ENCODE results near the gene STK33. TPM values are rescaled to one million over a fixed set of nuclear protein-coding genes. Genes with fewer than 3 reads are reported as not detected.
"Not testable (repeated sequence)": the region's sequence is repeated elsewhere in the genome, so short reads cannot be mapped to it uniquely, and the experiment has no call there.

The STK33 gene
- total RNA-seq, 8 experiments from 2014 or later = 0.61 to 67.5 (median 16.8) TPM

GRCh38 chr11:8503910-8504364 lies 90.1 kb downstream of the STK33 start:
- 0 to 100% (median 88%) methylated on average over 1 of the region's 1 CpG; no CpG with 5 or more reads in 3 of the 10 experiments for WGBS, 10 experiments

GRCh38 chr11:8501836-8502235 lies 92.2 kb downstream of the STK33 start:
- Histone ChIP-seq H3K27ac (no peak overlapping the region), H3K4me1 (replicated peaks in 1 of 2) (no peaks in the 10 kb centered on the region), H3K4me3 (no peak overlapping the region)
- in situ Hi-C loops (cut with MboI; ENCODE audit: low pct_unique_long_range_greater_than_20kb in 2 of 9, low sequenced_read_pairs in 9 of 9, unreplicated experiment in 9 of 9) = no loop called here
- 0 to 100% (median 81%) methylated on average over 1 to 2 of the region's 2 CpGs for WGBS, 10 experiments
- no peak for ATAC-seq (replicated peaks in 6 of 8)

More at GRCh38 chr11:8503910-8504364, 90.1 kb downstream of the STK33 start:
- no peak overlapping the region for H3K27ac ChIP-seq
- peak in 2 of 8 experiments; percentile 90 to 91 for ATAC-seq (replicated peaks in 6 of 8)
- no peak overlapping the region for H3K4me3 ChIP-seq
- no peaks in the 10 kb centered on the region for H3K4me1 ChIP-seq (replicated peaks in 1 of 2)
- in situ Hi-C loops (cut with MboI; ENCODE audit: low pct_unique_long_range_greater_than_20kb in 2 of 9, low sequenced_read_pairs in 9 of 9, unreplicated experiment in 9 of 9) = no loop called here

GRCh38 chr11:8488395-8488794 lies 105.6 kb downstream of the STK33 start:
- in situ Hi-C loops (cut with MboI; ENCODE audit: low pct_unique_long_range_greater_than_20kb in 2 of 9, low sequenced_read_pairs in 9 of 9, unreplicated experiment in 9 of 9) = no loop called here
- H3K27ac ChIP-seq = no peak overlapping the region
- WGBS, 10 experiments = 25 to 86% (median 47%) methylated on average over 1 of the region's 1 CpG; no CpG with 5 or more reads in 6 of the 10 experiments

DNA sequence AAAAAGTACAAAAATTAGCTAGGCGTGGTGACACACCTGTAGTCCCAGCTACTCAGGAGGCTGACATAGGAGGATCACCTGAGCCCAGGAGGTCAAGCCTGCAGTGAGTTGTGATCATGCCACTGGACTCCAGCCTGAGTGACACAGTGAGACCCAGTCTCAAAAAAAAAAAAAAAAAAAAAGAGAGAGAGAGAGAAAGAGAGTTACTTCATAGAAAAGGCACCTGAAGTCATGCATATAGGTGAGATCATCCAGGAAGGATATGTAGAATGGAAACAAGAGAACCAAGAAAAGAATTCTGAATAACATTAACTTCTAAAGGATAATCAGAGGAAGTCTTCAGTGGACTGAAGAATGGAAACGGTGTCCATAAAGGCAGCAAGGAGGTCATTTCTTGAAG lies 106.8 kb downstream of the STK33 start:
- in situ Hi-C loops (cut with MboI; ENCODE audit: low pct_unique_long_range_greater_than_20kb in 2 of 9, low sequenced_read_pairs in 9 of 9, unreplicated experiment in 9 of 9) = no loop called here
- no peak for ATAC-seq (replicated peaks in 6 of 8)
- Histone ChIP-seq H3K27ac (no peak overlapping the region), H3K4me1 (replicated peaks in 1 of 2) (no peaks in the 10 kb centered on the region), H3K4me3 (no peak overlapping the region)
- 0 to 100% (median 83%) methylated on average over 1 to 2 of the region's 2 CpGs for WGBS, 10 experiments

More at GRCh38 chr11:8488395-8488794, 105.6 kb downstream of the STK33 start:
- no peak overlapping the region for H3K4me3 ChIP-seq
- H3K4me1 ChIP-seq (replicated peaks in 1 of 2) = no peaks in the 10 kb centered on the region
- no peak for ATAC-seq (replicated peaks in 6 of 8)

GRCh38 chr11:8484251-8484650 lies 109.8 kb downstream of the STK33 start:
- Histone ChIP-seq H3K27ac (no peak overlapping the region), H3K4me3 (no peak overlapping the region), H3K4me1 (replicated peaks in 1 of 2) (no peaks in the 10 kb centered on the region)
- 22 to 95% (median 80%) methylated on average over 1 to 3 of the region's 3 CpGs; no CpG with 5 or more reads in 3 of the 10 experiments for WGBS, 10 experiments
- in situ Hi-C loops (cut with MboI; ENCODE audit: low pct_unique_long_range_greater_than_20kb in 2 of 9, low sequenced_read_pairs in 9 of 9, unreplicated experiment in 9 of 9) = no loop called here
- no peak for ATAC-seq (replicated peaks in 6 of 8)

- in situ Hi-C loops (cut with MboI; ENCODE audit: low pct_unique_long_range_greater_than_20kb in 2 of 9, low sequenced_read_pairs in 9 of 9, unreplicated experiment in 9 of 9) = no loop called here
- WGBS, 10 experiments = 0 to 100% (median 80%) methylated on average over 1 to 3 of the region's 3 CpGs; no CpG with 5 or more reads in 2 of the 10 experiments
- H3K27ac ChIP-seq = no peak overlapping the region
- H3K4me3 ChIP-seq = no peak overlapping the region
- ATAC-seq (replicated peaks in 6 of 8) = no peak
- no peaks in the 10 kb centered on the region for H3K4me1 ChIP-seq (replicated peaks in 1 of 2)
Observed at GRCh38 chr11:8480858-8481257, 113.2 kb downstream of the STK33 start.

- in situ Hi-C loops (cut with MboI; ENCODE audit: low pct_unique_long_range_greater_than_20kb in 2 of 9, low sequenced_read_pairs in 9 of 9, unreplicated experiment in 9 of 9) = no loop called here
- Histone ChIP-seq H3K4me3 (no peak overlapping the region), H3K27ac (no peak overlapping the region), H3K4me1 (replicated peaks in 1 of 2) (no peaks in the 10 kb centered on the region)
- no peak for ATAC-seq (replicated peaks in 6 of 8)
- WGBS, 10 experiments = 0 to 100% (median 45%) methylated on average over 1 of the region's 1 CpG; no CpG with 5 or more reads in 3 of the 10 experiments
Observed at GRCh38 chr11:8477680-8478079, 116.3 kb downstream of the STK33 start.

- H3K27ac ChIP-seq = no peak overlapping the region
- WGBS, 10 experiments = 0 to 100% (median 50%) methylated on average over 2 of the region's 2 CpGs; no CpG with 5 or more reads in 3 of the 10 experiments
- in situ Hi-C loops (cut with MboI; ENCODE audit: low pct_unique_long_range_greater_than_20kb in 2 of 9, low sequenced_read_pairs in 9 of 9, unreplicated experiment in 9 of 9) = no loop called here
Observed at GRCh38 chr11:8477151-8477550, 116.9 kb downstream of the STK33 start.

DNA sequence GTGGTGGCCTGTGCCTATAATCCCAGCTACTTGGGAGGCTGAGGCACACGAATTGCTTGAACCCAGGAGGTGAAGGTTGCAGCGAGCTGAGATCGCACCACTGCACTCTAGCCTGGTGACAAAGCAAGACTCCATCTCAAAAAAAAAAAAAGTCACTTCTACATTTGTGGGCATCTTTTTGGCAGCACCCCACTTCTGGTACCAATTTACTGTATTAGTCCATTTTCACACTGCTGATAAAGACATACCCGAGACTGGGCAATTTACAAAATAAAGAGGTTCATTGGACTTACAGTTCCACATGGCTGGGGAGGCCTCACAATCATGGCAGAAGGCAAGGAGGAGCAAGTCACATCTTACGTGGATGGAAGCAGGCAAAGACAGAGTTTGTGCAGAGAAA lies 126.2 kb downstream of the STK33 start:
- H3K4me3 ChIP-seq; H3K27ac ChIP-seq; H3K4me1 ChIP-seq (replicated peaks in 1 of 2); in situ Hi-C loops (cut with MboI; ENCODE audit: low pct_unique_long_range_greater_than_20kb in 2 of 9, low sequenced_read_pairs in 9 of 9, unreplicated experiment in 9 of 9); ATAC-seq (replicated peaks in 6 of 8): not testable (repeated sequence)
- 50 to 100% (median 96%) methylated on average over 1 to 5 of the region's 5 CpGs; no CpG with 5 or more reads in 3 of the 10 experiments for WGBS, 10 experiments

More at GRCh38 chr11:8477151-8477550, 116.9 kb downstream of the STK33 start:
- ATAC-seq (replicated peaks in 6 of 8) = no peak
- Histone ChIP-seq H3K4me3 (no peak overlapping the region), H3K4me1 (replicated peaks in 1 of 2) (no peaks in the 10 kb centered on the region)

GRCh38 chr11:8467356-8467755 lies 126.7 kb downstream of the STK33 start:
- in situ Hi-C loops (cut with MboI; ENCODE audit: low pct_unique_long_range_greater_than_20kb in 2 of 9, low sequenced_read_pairs in 9 of 9, unreplicated experiment in 9 of 9); H3K4me1 ChIP-seq (replicated peaks in 1 of 2); H3K27ac ChIP-seq; H3K4me3 ChIP-seq; ATAC-seq (replicated peaks in 6 of 8): not testable (repeated sequence)
- 0 to 94% (median 58%) methylated on average over 1 to 4 of the region's 4 CpGs for WGBS, 10 experiments

- H3K4me3 ChIP-seq; ATAC-seq (replicated peaks in 6 of 8); in situ Hi-C loops (cut with MboI; ENCODE audit: low pct_unique_long_range_greater_than_20kb in 2 of 9, low sequenced_read_pairs in 9 of 9, unreplicated experiment in 9 of 9); H3K4me1 ChIP-seq (replicated peaks in 1 of 2); H3K27ac ChIP-seq: not testable (repeated sequence)
- 0 to 93% (median 80%) methylated on average over 1 to 3 of the region's 3 CpGs; no CpG with 5 or more reads in 5 of the 10 experiments for WGBS, 10 experiments
Observed at GRCh38 chr11:8466884-8467283, 127.1 kb downstream of the STK33 start.

- no peak overlapping the region for H3K27ac ChIP-seq
- no peak overlapping the region for H3K4me3 ChIP-seq
- H3K4me1 ChIP-seq (replicated peaks in 1 of 2) = no peaks in the 10 kb centered on the region
- ATAC-seq (replicated peaks in 6 of 8) = no peak
- in situ Hi-C loops (cut with MboI; ENCODE audit: low pct_unique_long_range_greater_than_20kb in 2 of 9, low sequenced_read_pairs in 9 of 9, unreplicated experiment in 9 of 9) = no loop called here
- 50 to 97% (median 91%) methylated on average over 2 to 4 of the region's 4 CpGs; no CpG with 5 or more reads in 1 of the 10 experiments for WGBS, 10 experiments
Observed at GRCh38 chr11:8459711-8460399, 134.2 kb downstream of the STK33 start.

DNA sequence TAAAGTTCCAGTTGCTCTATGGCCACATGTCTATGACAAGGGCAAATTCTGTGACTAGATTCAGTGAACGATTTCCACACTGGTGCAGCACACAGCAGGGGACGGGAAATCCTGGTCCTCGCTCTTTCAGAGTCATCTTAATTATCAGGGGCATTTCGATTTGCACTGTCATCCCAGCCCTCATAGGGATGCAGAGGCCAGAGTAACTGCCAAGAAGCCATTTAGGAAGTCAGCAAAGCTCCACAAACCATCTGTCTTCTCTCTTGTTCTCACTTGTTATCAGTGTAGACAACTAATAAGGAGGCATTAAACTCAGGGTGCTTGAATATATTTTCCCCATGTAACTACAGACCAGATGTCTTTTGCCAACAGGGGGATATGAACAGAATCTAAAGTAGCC lies 151.7 kb downstream of the STK33 start:
- 0 to 71% (median 30%) methylated on average over 1 to 4 of the region's 4 CpGs; no CpG with 5 or more reads in 3 of the 10 experiments for WGBS, 10 experiments
- in situ Hi-C loops (cut with MboI; ENCODE audit: low pct_unique_long_range_greater_than_20kb in 2 of 9, low sequenced_read_pairs in 9 of 9, unreplicated experiment in 9 of 9) = no loop called here
- Histone ChIP-seq H3K4me3 (no peak overlapping the region), H3K27ac (no peak overlapping the region), H3K4me1 (replicated peaks in 1 of 2) (peaks cover 0 to 13% of the 10 kb centered on the region in 2 donors)
- ATAC-seq (replicated peaks in 6 of 8) = peak in 5 of 8 experiments; percentile 70 to 81 (median 73)
